Transverse colon (tissue), 4 donors: ENCODE results near the gene CDH22. TPM values are rescaled to one million over a fixed set of nuclear protein-coding genes. Genes with fewer than 3 reads are reported as not detected.

Experiments
- DNase-seq: peaks from one replicate; pipeline ENCODE4 v3.0.0-alpha.2; 2019
- H3K27ac ChIP-seq, 4 donors: fragments of 200-600 bp; sonication (generic); 2 replicates each; pipeline ENCODE4 v1.5.1; 2016 to 2018; ENCODE audit warnings: inconsistent platforms in 4 of 4
- H3K27me3 ChIP-seq: fragments of 200-600 bp; sonication (generic); 2 replicates; pipeline ENCODE4 v1.5.1; 2017; ENCODE audit warnings: inconsistent platforms
- H3K36me3 ChIP-seq, 4 donors: fragments of 200-600 bp; sonication (generic); 2 replicates each; pipeline ENCODE4 v1.5.1; 2017 to 2019; ENCODE audit warnings: inconsistent platforms in 4 of 4
- H3K4me1 ChIP-seq, 4 donors: fragments of 200-600 bp; sonication (generic); 2 replicates each; pipeline ENCODE4 v1.5.1; 2017 to 2020; ENCODE audit warnings: inconsistent platforms in 4 of 4
- H3K4me3 ChIP-seq, 4 donors: fragments of 200-600 bp; sonication (generic); 1 replicate in 1 of 4; 2 replicates in 3 of 4; pipeline versions ENCODE4 v1.5.1 to v1.6.1; 2017 to 2019; ENCODE audit warnings: inconsistent platforms in 4 of 4
- H3K9me3 ChIP-seq, 2 donors: fragments of 200-600 bp; sonication (generic); 2 replicates each; pipeline ENCODE4 v1.5.1; 2017 to 2019; ENCODE audit warnings: inconsistent platforms in 2 of 2
- EP300 ChIP-seq: sonication (generic); formaldehyde crosslinking; IDR thresholded peaks from one replicate; pipeline ENCODE4 v1.6.1; 2017; ENCODE audit warnings: antibody characterized with exemption, low read depth
- POLR2A ChIP-seq: fragments of 450-650 bp; IDR thresholded peaks from one replicate; pipeline ENCODE4 v1.6.1; 2016; ENCODE audit warnings: antibody characterized with exemption, mild to moderate bottlenecking, moderate library complexity
- POLR2AphosphoS5 ChIP-seq, 3 donors: sonication (generic); formaldehyde crosslinking; IDR thresholded peaks; one replicate each; pipeline ENCODE4 v1.6.1; 2016; ENCODE audit warnings: antibody characterized with exemption in 3 of 3
- WGBS, 2 donors: methylation state at CpG; one replicate each; pipeline ENCODE4 v1.1.5; 2018; ENCODE audit warnings: low coverage in 1 of 2; 5-methylcytosine and 5-hydroxymethylcytosine counted together
- in situ Hi-C, 4 donors: fragments of 200-750 bp; cut with MboI; loops; one replicate each; pipeline versions ENCODE4 v1.15.0 to v1.15.1; 2017; ENCODE audit warnings: low sequenced_read_pairs in 3 of 4, low pct_ligation_motif_present in 1 of 4, low pct_unique_long_range_greater_than_20kb in 1 of 4
- intact Hi-C: fragments of 100-400 bp; cut with DNase I; formaldehyde crosslinking; loops from one replicate; pipeline ENCODE4 v1.15.1; 2023; ENCODE audit warnings: low total_unique reads
- total RNA-seq, 4 donors: library from RNA; depleted of rRNA; stranded (reverse); fragments of >200 nt; gene quantifications; one replicate each; pipeline ENCODE4 v1.1.0, GENCODE V29; 2016
- TF ChIP-seq, protein P1 (sequence below), 5 experiments: fragments of 200-600 bp in 3 of 5; fragments of 450-650 bp in 2 of 5; sonication (generic) in 3 of 5; IDR thresholded peaks; 1 replicate in 2 of 5; 2 replicates in 3 of 5; pipeline ENCODE4 v1.5.1; 2016 to 2017; ENCODE audit warnings: antibody characterized with exemption in 5 of 5, inconsistent platforms in 3 of 5, mild to moderate bottlenecking in 2 of 5, moderate library complexity in 1 of 5

The CDH22 gene
- total RNA-seq, 4 donors from 2014 or later: not detected

DNA sequence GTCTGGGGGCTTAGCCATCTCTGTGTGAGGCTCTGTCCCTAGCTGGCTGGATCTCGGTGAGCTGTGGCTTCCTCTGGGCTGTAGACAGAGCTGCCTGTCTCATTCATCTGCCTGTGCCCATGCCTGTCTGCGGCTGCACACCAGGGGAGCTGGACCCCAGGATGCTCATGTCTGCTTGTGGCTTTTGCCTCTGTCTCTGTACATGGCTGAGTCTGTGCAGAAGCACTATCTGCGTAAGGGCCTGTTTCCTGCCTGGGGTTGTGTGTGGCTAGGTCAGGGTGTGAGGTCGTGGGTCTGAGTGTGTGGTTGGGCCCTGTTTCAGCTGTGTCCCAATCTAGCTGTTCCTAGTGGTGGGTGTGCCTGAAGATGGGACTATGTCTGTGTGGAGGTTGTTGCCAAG, 68.2 kb downstream of the CDH22 start:
- H3K4me3 ChIP-seq: no peak overlapping the region
- intact Hi-C loops (no loop called here), in situ Hi-C loops (no loop called here)
- no peak overlapping the region for H3K27ac ChIP-seq
- DNase-seq: no peak
- no peaks in the 10 kb centered on the region for H3K36me3 ChIP-seq
- no peaks in the 10 kb centered on the region for H3K9me3 ChIP-seq
- peaks cover 33% of the 10 kb centered on the region for H3K27me3 ChIP-seq
- H3K4me1 ChIP-seq: no peaks in the 10 kb centered on the region
- WGBS, 2 donors: 47% methylated on average over 4 of the region's 4 CpGs; no CpG with 5 or more reads in 1 of the 2 donors
- no peak for TF ChIP-seq EP300
- TF ChIP-seq POLR2AphosphoS5 (IDR thresholded peaks at IDR 0.05): no peak
- TF ChIP-seq, protein P1, sequence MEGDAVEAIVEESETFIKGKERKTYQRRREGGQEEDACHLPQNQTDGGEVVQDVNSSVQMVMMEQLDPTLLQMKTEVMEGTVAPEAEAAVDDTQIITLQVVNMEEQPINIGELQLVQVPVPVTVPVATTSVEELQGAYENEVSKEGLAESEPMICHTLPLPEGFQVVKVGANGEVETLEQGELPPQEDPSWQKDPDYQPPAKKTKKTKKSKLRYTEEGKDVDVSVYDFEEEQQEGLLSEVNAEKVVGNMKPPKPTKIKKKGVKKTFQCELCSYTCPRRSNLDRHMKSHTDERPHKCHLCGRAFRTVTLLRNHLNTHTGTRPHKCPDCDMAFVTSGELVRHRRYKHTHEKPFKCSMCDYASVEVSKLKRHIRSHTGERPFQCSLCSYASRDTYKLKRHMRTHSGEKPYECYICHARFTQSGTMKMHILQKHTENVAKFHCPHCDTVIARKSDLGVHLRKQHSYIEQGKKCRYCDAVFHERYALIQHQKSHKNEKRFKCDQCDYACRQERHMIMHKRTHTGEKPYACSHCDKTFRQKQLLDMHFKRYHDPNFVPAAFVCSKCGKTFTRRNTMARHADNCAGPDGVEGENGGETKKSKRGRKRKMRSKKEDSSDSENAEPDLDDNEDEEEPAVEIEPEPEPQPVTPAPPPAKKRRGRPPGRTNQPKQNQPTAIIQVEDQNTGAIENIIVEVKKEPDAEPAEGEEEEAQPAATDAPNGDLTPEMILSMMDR (IDR thresholded peaks at IDR 0.05): no peak
- TF ChIP-seq POLR2A: no peak

DNA sequence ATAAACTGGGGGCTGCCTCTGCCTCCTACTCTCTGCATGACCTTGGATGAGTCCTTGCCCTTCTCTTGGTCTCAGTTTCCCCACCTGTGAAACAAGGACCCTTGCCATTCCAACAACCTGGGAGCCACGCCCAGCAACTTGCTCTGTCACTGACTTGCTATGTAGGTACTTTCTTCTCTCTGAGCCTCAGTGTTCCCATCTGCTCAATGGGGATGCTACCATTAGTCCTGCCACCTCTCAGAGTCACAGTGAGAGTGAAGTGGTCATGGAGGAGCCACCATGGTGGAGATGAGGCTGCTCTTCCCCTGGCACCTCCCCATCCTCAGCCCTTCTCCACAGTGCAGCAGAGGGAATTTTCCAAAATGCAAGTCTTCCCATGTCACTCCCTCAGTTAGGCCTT, 70.6 kb downstream of the CDH22 start:
- Histone ChIP-seq H3K27me3 (peaks cover 21% of the 10 kb centered on the region), H3K4me1 (no peaks in the 10 kb centered on the region), H3K9me3 (no peaks in the 10 kb centered on the region), H3K4me3 (no peak overlapping the region), H3K36me3 (no peaks in the 10 kb centered on the region), H3K27ac (no peak overlapping the region)
- intact Hi-C loops: no loop called here
- 38% methylated on average over 1 of the region's 1 CpG; no CpG with 5 or more reads in 1 of the 2 donors for WGBS, 2 donors
- in situ Hi-C loops: no loop called here
- TF ChIP-seq POLR2A: no peak
- TF ChIP-seq EP300: no peak
- no peak for TF ChIP-seq POLR2AphosphoS5 (IDR thresholded peaks at IDR 0.05)
- TF ChIP-seq, protein P1 (IDR thresholded peaks at IDR 0.05): no peak
- no peak for DNase-seq

DNA sequence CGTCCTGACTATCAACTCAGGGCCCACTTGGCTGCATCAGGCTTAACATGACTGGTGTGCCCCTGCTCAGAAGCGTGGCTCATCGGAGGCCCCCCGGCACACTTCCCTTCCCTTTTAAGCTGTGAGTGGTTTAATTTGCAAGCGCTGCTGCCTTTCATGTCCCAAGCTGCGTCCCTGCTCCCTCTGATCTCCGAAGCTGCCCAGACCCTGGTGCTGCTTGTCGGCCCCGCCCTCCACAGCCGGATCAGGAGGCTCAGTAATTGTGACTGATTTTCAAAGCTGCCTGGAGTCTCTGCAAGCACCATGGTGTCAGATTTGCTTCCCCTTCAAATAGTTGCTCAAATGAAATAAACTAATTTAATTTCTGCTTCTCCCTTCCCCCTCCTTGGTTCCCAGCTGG, 71.1 kb downstream of the CDH22 start:
- H3K27me3 ChIP-seq: peaks cover 21% of the 10 kb centered on the region
- intact Hi-C loops (no loop called here), in situ Hi-C loops (no loop called here)
- H3K36me3 ChIP-seq: no peaks in the 10 kb centered on the region
- H3K4me1 ChIP-seq: no peaks in the 10 kb centered on the region
- 10 to 19% methylated on average over 4 to 10 of the region's 10 CpGs for WGBS, 2 donors
- no peaks in the 10 kb centered on the region for H3K9me3 ChIP-seq
- DNase-seq: no peak
- H3K27ac ChIP-seq: no peak overlapping the region
- no peak overlapping the region for H3K4me3 ChIP-seq
- TF ChIP-seq EP300 (no peak), POLR2A (no peak), POLR2AphosphoS5 (IDR thresholded peaks at IDR 0.05) (no peak)
- TF ChIP-seq, protein P1 (IDR thresholded peaks at IDR 0.05): no peak

DNA sequence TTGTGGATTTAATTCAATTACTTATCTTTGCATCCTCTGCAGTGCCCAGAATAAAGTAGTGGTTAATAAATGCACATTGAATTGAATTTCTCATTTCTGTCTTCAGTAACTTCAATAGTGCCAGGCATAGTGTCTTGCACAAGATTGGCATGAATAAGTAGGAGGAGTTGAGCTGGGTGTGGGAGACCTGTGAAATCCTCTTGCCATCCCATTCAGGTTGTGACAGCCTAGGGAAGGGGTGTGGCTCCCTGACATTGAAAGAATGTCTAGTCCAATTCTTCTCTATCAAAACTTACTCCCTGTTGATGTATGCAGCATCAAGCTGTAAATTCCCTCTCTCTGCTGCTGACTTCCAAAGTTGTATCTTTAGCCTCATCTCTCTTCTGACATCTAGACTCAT, 73.2 kb downstream of the CDH22 start:
- intact Hi-C loops (no loop called here), in situ Hi-C loops (no loop called here)
- no peaks in the 10 kb centered on the region for H3K9me3 ChIP-seq
- H3K36me3 ChIP-seq: no peaks in the 10 kb centered on the region
- no peaks in the 10 kb centered on the region for H3K4me1 ChIP-seq
- DNase-seq: no peak
- TF ChIP-seq EP300 (no peak), POLR2AphosphoS5 (IDR thresholded peaks at IDR 0.05) (no peak), POLR2A (no peak)
- TF ChIP-seq, protein P1 (IDR thresholded peaks at IDR 0.05): no peak
- H3K27ac ChIP-seq: no peak overlapping the region
- no peak overlapping the region for H3K4me3 ChIP-seq
- peaks cover 35% of the 10 kb centered on the region for H3K27me3 ChIP-seq
